Neuronal stem cell (in vitro differentiated cells): Measurements from ENCODE around the gene DLG2.

Experiments used
- DNase-seq: peaks from one replicate; pipeline ENCODE4 v3.0.0-alpha.2; 2013; ENCODE audit warnings: low spot score
- H2AFZ ChIP-seq: one replicate; pipeline ENCODE4 v1.6.1; 2013; ENCODE audit warnings: mild to moderate bottlenecking, low read length, inconsistent platforms
- H2AK5ac ChIP-seq: 2 replicates; pipeline ENCODE4 v1.6.1; 2013; ENCODE audit warnings: low read depth, mild to moderate bottlenecking, inconsistent platforms, low read length, moderate library complexity, mixed read lengths
- H2BK120ac ChIP-seq: 2 replicates; pipeline ENCODE4 v1.6.1; 2013; ENCODE audit warnings: low read depth, mild to moderate bottlenecking, inconsistent platforms, low read length, moderate library complexity, mixed read lengths
- H2BK12ac ChIP-seq: one replicate; pipeline ENCODE4 v1.6.1; 2013; ENCODE audit warnings: low read length, inconsistent platforms
- H2BK15ac ChIP-seq: 2 replicates; pipeline ENCODE4 v1.6.1; 2013; ENCODE audit warnings: mild to moderate bottlenecking, low read length, inconsistent platforms, mixed read lengths
- H2BK5ac ChIP-seq: one replicate; pipeline ENCODE4 v1.6.1; 2013; ENCODE audit warnings: inconsistent platforms, mild to moderate bottlenecking, low read length, moderate library complexity
- H3K14ac ChIP-seq: one replicate; pipeline ENCODE4 v1.6.1; 2013; ENCODE audit warnings: low read length, inconsistent platforms
- H3K18ac ChIP-seq: 2 replicates; pipeline ENCODE4 v1.6.1; 2013; ENCODE audit warnings: low read length, inconsistent platforms
- H3K23ac ChIP-seq: 2 replicates; pipeline ENCODE4 v1.6.1; 2013; ENCODE audit warnings: low read depth, mild to moderate bottlenecking, mixed read lengths, low read length, inconsistent platforms; ENCODE audit not compliant: poor library complexity
- H3K27ac ChIP-seq: replicated peaks from 3 replicates; pipeline ENCODE4 v1.5.1; 2013; ENCODE audit warnings: low read length, inconsistent platforms
- H3K27me3 ChIP-seq, 3 experiments: 2 replicates each; pipeline ENCODE4 v1.6.1; 2013; ENCODE audit warnings: low read length in 3 of 3, mild to moderate bottlenecking in 2 of 3, inconsistent platforms in 1 of 3, low read depth in 1 of 3, mixed read lengths in 1 of 3, moderate library complexity in 1 of 3; ENCODE audit not compliant: control insufficient read depth in 3 of 3, insufficient read depth in 3 of 3
- H3K36me3 ChIP-seq, 2 donors: replicated peaks in 1 of 2; 2 replicates each; pipeline ENCODE4 v1.6.1; 2013; ENCODE audit warnings: low read length in 2 of 2; ENCODE audit not compliant: control insufficient read depth in 2 of 2, insufficient read depth in 2 of 2
- H3K4ac ChIP-seq: 2 replicates; pipeline ENCODE4 v1.6.1; 2013; ENCODE audit warnings: inconsistent platforms, mild to moderate bottlenecking, low read length, moderate library complexity
- H3K4me1 ChIP-seq, 2 donors: 1 replicate in 1 of 2; 2 replicates in 1 of 2; pipeline ENCODE4 v1.6.1; 2013; ENCODE audit warnings: low read length in 2 of 2, low read depth in 1 of 2; ENCODE audit not compliant: control insufficient read depth in 2 of 2, insufficient read depth in 1 of 2
- H3K4me2 ChIP-seq: one replicate; pipeline ENCODE4 v1.6.1; 2013; ENCODE audit warnings: mild to moderate bottlenecking, low read length, inconsistent platforms; ENCODE audit not compliant: insufficient read depth, poor library complexity, severe bottlenecking
- H3K4me3 ChIP-seq, 2 donors: 2 replicates each; pipeline ENCODE4 v1.5.1; 2013; ENCODE audit warnings: low read length in 2 of 2, mild to moderate bottlenecking in 2 of 2, inconsistent platforms in 1 of 2, moderate library complexity in 1 of 2
- H3K79me1 ChIP-seq: one replicate; pipeline ENCODE4 v1.6.1; 2013; ENCODE audit warnings: low read depth, mild to moderate bottlenecking, inconsistent platforms, low read length, moderate library complexity
- H3K9ac ChIP-seq: one replicate; pipeline ENCODE4 v1.6.1; 2013; ENCODE audit warnings: mild to moderate bottlenecking, low read depth, low read length, inconsistent platforms; ENCODE audit not compliant: poor library complexity
- H3K9me3 ChIP-seq, 2 donors: replicated peaks in 1 of 2; 2 replicates each; pipeline versions ENCODE3 to v1.6.1; 2013; ENCODE audit warnings: low read length in 2 of 2, mild to moderate bottlenecking in 2 of 2, inconsistent platforms in 1 of 2, low read depth in 1 of 2, mixed read lengths in 1 of 2, moderate library complexity in 1 of 2; ENCODE audit not compliant: control insufficient read depth in 2 of 2, insufficient read depth in 1 of 2
- H4K8ac ChIP-seq: one replicate; pipeline ENCODE4 v1.6.1; 2013; ENCODE audit warnings: low read depth, mild to moderate bottlenecking, inconsistent platforms, low read length, moderate library complexity
- H4K91ac ChIP-seq: one replicate; pipeline ENCODE4 v1.6.1; 2013; ENCODE audit warnings: low read length, low read depth, mild to moderate bottlenecking, inconsistent platforms; ENCODE audit not compliant: poor library complexity
- WGBS, 2 donors: extraction: QIAGEN DNeasy Blood & Tissue Kit; methylation state at CpG; one replicate each; pipeline ENCODE4 v1.1.7; 2013; ENCODE audit warnings: missing lambda C conversion rate in 2 of 2, mixed read lengths in 1 of 2; ENCODE audit not compliant: insufficient read length in 2 of 2, insufficient replicate concordance in 1 of 2; ENCODE audit errors: extremely low coverage in 2 of 2; 5-methylcytosine and 5-hydroxymethylcytosine counted together

The DLG2 gene

DNA sequence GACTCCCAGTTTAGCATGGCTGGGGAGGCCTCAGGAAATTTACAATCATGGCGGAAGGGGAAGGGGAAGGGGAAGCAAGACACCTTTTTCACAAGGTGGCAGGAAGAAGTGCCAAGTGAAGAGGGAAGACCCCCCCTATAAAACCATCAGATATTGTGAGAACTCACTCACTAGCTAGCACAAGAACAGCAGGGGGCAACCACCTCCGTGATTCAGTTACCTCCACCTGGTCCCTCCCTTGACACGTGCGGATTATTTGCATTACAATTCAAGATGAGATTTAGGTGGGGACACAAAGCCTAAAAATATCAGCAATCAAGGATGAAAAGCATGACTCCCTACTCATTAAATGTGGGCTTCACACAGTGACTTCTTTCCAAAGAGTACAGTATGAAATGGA, 2186.0 kb downstream of the DLG2 start:
- Histone ChIP-seq H2AK5ac (no peak overlapping the region), H3K4me1 (peaks cover 0 to 6% of the 10 kb centered on the region in 2 donors), H2BK5ac (no peak overlapping the region), H3K23ac (no peak overlapping the region), H2AFZ (no peak overlapping the region), H4K91ac (no peak overlapping the region), H3K14ac (no peak overlapping the region), H2BK120ac (no peak overlapping the region), H3K4me2 (no peak overlapping the region), H3K27ac (no peak overlapping the region), H3K18ac (no peak overlapping the region), H3K4me3 (no peak overlapping the region), H2BK12ac (no peak overlapping the region), H3K27me3 (no peaks in the 10 kb centered on the region), H3K36me3 (no peaks in the 10 kb centered on the region), H4K8ac (no peak overlapping the region), H2BK15ac (no peak overlapping the region), H3K79me1 (no peaks in the 10 kb centered on the region), H3K9me3 (no peaks in the 10 kb centered on the region), H3K4ac (no peak overlapping the region), H3K9ac (no peak overlapping the region)
- no peak for DNase-seq
- WGBS, 2 donors, result no CpG with 5 or more reads among the region's 4 CpGs

DNA sequence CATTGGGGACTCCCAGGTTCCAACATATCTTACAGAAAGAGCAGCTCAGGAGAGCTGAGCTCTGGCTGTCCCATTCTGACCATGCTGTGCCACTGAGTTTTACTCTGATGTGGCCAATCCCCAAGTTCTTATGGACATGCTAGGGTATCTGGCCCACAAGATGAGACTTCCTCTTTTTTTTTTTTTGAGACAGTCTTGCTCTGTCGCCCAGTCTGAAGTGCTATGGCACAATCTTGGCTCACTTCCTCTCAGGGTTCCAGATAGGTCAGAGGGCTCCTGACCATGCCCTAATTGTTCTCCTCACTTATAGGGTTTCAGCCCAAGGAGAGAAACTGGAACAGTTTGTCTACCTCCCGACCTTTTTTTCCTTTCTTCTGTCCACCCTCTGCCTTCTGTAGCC, 2188.7 kb downstream of the DLG2 start:
- no peak overlapping the region for H2BK15ac ChIP-seq

DNA sequence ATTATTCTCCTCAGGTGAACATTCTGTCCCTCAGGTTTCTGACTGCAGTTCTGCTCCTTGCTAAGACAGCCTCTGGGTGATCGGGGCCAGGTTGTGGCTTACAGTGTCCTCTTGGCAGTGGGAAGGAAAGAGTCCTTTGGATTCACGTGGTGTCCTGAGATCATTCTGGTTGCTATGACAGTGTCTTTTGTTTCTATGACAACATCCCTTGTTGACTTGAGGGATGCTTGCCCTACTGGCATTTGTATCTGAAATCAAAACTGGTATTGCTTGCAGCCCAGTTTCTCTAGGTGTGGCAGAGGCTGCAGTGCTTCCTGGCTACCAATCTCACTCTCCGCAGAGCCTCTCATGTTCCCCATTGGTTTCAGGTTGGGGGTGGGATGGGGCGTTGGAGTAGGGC, 2189.2 kb downstream of the DLG2 start:
- peaks cover 3 to 5% of the 10 kb centered on the region in 2 donors for H3K4me1 ChIP-seq

More for the DNA sequence above, 2188.7 kb downstream of the DLG2 start:
- H3K9me3 ChIP-seq, result no peaks in the 10 kb centered on the region
- H3K23ac ChIP-seq, result no peak overlapping the region
- no peak overlapping the region for H2AFZ ChIP-seq
- H4K8ac ChIP-seq, result no peak overlapping the region
- H2AK5ac ChIP-seq, result no peak overlapping the region
- no peak overlapping the region for H3K4ac ChIP-seq
- peaks cover 3 to 5% of the 10 kb centered on the region in 2 donors for H3K4me1 ChIP-seq
- no peak overlapping the region for H3K4me2 ChIP-seq
- H2BK5ac ChIP-seq, result no peak overlapping the region
- no peaks in the 10 kb centered on the region for H3K79me1 ChIP-seq
- no CpG with 5 or more reads among the region's 2 CpGs for WGBS, 2 donors
- H2BK120ac ChIP-seq, result no peak overlapping the region
- H3K36me3 ChIP-seq, result no peaks in the 10 kb centered on the region
- H3K27me3 ChIP-seq, result no peaks in the 10 kb centered on the region
- no peak overlapping the region for H3K18ac ChIP-seq
- no peak overlapping the region for H3K9ac ChIP-seq
- no peak overlapping the region for H4K91ac ChIP-seq
- H2BK12ac ChIP-seq, result no peak overlapping the region
- DNase-seq, result no peak
- no peak overlapping the region for H3K14ac ChIP-seq
- no peak overlapping the region for H3K27ac ChIP-seq
- H3K4me3 ChIP-seq, result no peak overlapping the region

DNA sequence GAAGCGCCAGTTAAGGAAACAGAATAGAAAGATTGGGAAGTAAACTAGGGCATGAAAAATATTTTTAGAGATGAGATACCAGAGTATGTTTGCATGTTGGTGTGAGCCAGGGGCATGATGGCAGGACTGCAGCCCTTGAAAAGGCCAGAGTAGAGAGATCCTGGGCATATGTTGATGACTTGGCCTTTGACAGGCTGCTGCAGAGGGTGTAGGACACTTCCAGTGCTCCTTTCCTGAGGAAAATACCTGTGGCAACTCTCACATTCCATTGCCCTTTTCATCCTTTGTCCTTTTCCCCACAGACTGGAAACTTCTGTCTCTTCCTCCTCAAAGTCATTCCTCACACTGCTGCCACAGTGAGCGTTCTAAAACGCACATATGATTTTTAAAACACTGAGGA, 2190.3 kb downstream of the DLG2 start:
- Histone ChIP-seq H2BK120ac (no peak overlapping the region), H3K9ac (no peak overlapping the region), H3K23ac (no peak overlapping the region), H3K4me3 (no peak overlapping the region), H2AFZ (no peak overlapping the region), H3K27ac (no peak overlapping the region), H2BK15ac (no peak overlapping the region), H3K4me1 (peaks cover 3 to 5% of the 10 kb centered on the region in 2 donors), H2BK12ac (no peak overlapping the region), H3K27me3 (no peaks in the 10 kb centered on the region), H3K4me2 (no peak overlapping the region), H3K9me3 (no peaks in the 10 kb centered on the region), H4K91ac (no peak overlapping the region), H3K18ac (no peak overlapping the region), H3K79me1 (no peaks in the 10 kb centered on the region), H3K4ac (no peak overlapping the region), H3K36me3 (no peaks in the 10 kb centered on the region), H2AK5ac (no peak overlapping the region), H3K14ac (no peak overlapping the region), H4K8ac (no peak overlapping the region), H2BK5ac (no peak overlapping the region)
- DNase-seq, result no peak
- no CpG with 5 or more reads among the region's 3 CpGs for WGBS, 2 donors

More for the DNA sequence above, 2189.2 kb downstream of the DLG2 start:
- H2BK120ac ChIP-seq, result no peak overlapping the region
- H3K18ac ChIP-seq, result no peak overlapping the region
- H3K9ac ChIP-seq, result no peak overlapping the region
- no peaks in the 10 kb centered on the region for H3K27me3 ChIP-seq
- no peak overlapping the region for H4K8ac ChIP-seq
- WGBS, 2 donors, result no CpG with 5 or more reads among the region's 4 CpGs
- no peak overlapping the region for H2BK5ac ChIP-seq
- H3K14ac ChIP-seq, result no peak overlapping the region
- H3K27ac ChIP-seq, result no peak overlapping the region
- H2AFZ ChIP-seq, result no peak overlapping the region
- H4K91ac ChIP-seq, result no peak overlapping the region
- no peak overlapping the region for H2AK5ac ChIP-seq
- H3K4me2 ChIP-seq, result no peak overlapping the region
- no peak for DNase-seq
- no peak overlapping the region for H3K4me3 ChIP-seq
- H2BK12ac ChIP-seq, result no peak overlapping the region
- H3K23ac ChIP-seq, result no peak overlapping the region
- H3K79me1 ChIP-seq, result no peaks in the 10 kb centered on the region
- no peaks in the 10 kb centered on the region for H3K36me3 ChIP-seq
- H2BK15ac ChIP-seq, result no peak overlapping the region
- no peak overlapping the region for H3K4ac ChIP-seq
- H3K9me3 ChIP-seq, result no peaks in the 10 kb centered on the region
